ENCODE results near the gene PCSK5. TPM values are rescaled to one million over a fixed set of nuclear protein-coding genes. Genes with fewer than 3 reads are reported as not detected.

PCSK5 gene
- total RNA-seq, 4 donors from 2014 or later: 22.0 to 37.4 (median 27.8) TPM

DNA sequence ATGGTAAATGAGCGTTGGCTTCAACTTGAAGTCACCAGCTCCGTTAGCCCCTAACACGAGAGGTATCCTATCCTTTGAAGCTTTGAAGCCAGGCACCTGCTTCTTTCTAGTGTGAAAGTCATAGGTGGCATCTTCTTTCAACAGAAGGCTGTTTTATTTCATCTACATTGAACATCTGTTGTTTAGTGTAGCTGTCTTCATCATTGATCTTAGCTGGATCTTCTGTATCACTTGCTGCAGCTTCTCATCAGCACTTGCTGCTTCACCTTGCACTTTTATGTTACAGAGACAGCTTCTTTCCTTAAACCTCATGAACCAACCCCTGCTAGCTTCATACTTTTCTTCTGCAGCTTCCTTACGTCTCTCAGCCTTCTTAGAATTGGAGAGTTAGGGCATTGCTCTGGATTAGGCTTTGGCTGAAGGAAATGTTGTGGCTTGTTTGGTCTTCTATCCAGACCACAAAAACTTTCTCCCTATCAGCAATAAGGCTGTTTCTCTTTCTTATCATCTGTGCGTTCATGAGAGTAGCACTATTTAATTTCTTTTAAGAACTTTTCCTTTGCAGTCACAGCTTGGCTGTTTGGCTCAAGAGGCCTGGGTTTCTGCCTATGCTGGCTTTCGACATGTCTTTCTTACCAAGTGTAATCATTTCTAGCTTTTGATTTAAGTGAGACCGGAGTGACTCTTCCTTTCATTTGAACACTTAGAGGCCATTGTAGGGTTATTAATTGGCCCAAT, 47.2 kb downstream of the PCSK5 start:
- Histone ChIP-seq H3K27ac (replicated peaks in 1 of 4) (no peak overlapping the region), H3K9me3 (no peaks in the 10 kb centered on the region), H3K4me1 (peaks cover 0 to 14% (median 11%) of the 10 kb centered on the region in 4 donors), H3K27me3 (no peaks in the 10 kb centered on the region), H3K4me3 (no peak overlapping the region), H3K36me3 (peaks cover 3 to 21% (median 11%) of the 10 kb centered on the region in 4 donors)
- no peak for TF ChIP-seq EP300 (IDR thresholded peaks at IDR 0.05)
- TF ChIP-seq CTCF (IDR thresholded peaks at IDR 0.05): no peak
- TF ChIP-seq POLR2A (IDR thresholded peaks at IDR 0.05; ENCODE audit: low read depth): no peak
- no peak for TF ChIP-seq POLR2AphosphoS5 (IDR thresholded peaks at IDR 0.05)
- DNase-seq (ENCODE audit: extremely low spot score): no peak
- intact Hi-C loops (cut with DNase I): no loop called here
- WGBS: 68% methylated on average over 7 of the region's 7 CpGs

DNA sequence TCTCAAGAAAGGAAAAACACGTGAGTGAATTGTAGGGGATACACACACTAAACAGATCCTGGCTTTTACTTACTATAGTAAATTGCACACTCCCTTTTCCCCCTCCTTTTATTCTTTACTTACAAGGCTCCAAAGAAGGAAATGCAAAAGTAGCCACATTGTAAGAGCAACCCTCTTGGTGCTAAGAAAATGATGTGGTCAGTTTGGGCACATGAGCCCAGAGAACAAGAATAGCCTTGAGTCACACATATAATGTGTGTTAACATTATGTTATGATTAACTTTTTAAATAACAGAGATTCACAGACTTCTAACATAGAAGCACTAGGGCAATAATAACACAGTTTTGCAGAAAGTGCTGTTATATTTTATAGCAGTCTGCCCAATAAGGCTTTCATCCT, 48.5 kb downstream of the PCSK5 start:
- intact Hi-C loops (cut with DNase I): no loop called here

GRCh38 chr9:75939536-75940111, 49.2 kb downstream of the PCSK5 start:
- Histone ChIP-seq H3K27me3 (no peaks in the 10 kb centered on the region), H3K27ac (replicated peaks in 1 of 4) (no peak overlapping the region), H3K4me3 (no peak overlapping the region), H3K36me3 (peaks cover 0 to 8% (median 2%) of the 10 kb centered on the region in 4 donors), H3K9me3 (no peaks in the 10 kb centered on the region), H3K4me1 (peaks cover 0 to 14% (median 11%) of the 10 kb centered on the region in 4 donors)
- TF ChIP-seq POLR2AphosphoS5 (IDR thresholded peaks at IDR 0.05): no peak
- no peak for TF ChIP-seq EP300 (IDR thresholded peaks at IDR 0.05)
- no peak for TF ChIP-seq POLR2A (IDR thresholded peaks at IDR 0.05; ENCODE audit: low read depth)
- intact Hi-C loops (cut with DNase I): no loop called here
- DNase-seq (ENCODE audit: extremely low spot score): no peak
- WGBS: 95% methylated on average over 7 of the region's 7 CpGs

More for the DNA sequence above, 48.5 kb downstream of the PCSK5 start:
- H3K4me3 ChIP-seq: no peak overlapping the region
- peaks cover 0 to 10% (median 8%) of the 10 kb centered on the region in 4 donors for H3K36me3 ChIP-seq
- no peak for TF ChIP-seq POLR2AphosphoS5 (IDR thresholded peaks at IDR 0.05)
- TF ChIP-seq EP300 (IDR thresholded peaks at IDR 0.05): no peak
- TF ChIP-seq CTCF (IDR thresholded peaks at IDR 0.05): no peak
- TF ChIP-seq POLR2A (IDR thresholded peaks at IDR 0.05; ENCODE audit: low read depth): no peak
- DNase-seq (ENCODE audit: extremely low spot score): no peak
- peaks cover 0 to 14% (median 11%) of the 10 kb centered on the region in 4 donors for H3K4me1 ChIP-seq
- H3K9me3 ChIP-seq: no peaks in the 10 kb centered on the region
- WGBS: 65% methylated on average over 1 of the region's 1 CpG
- H3K27me3 ChIP-seq: no peaks in the 10 kb centered on the region
- no peak overlapping the region for H3K27ac ChIP-seq (replicated peaks in 1 of 4)

GRCh38 chr9:75941066-75941465, 50.6 kb downstream of the PCSK5 start:
- Histone ChIP-seq H3K4me3 (no peak overlapping the region), H3K4me1 (peaks cover 0 to 14% (median 11%) of the 10 kb centered on the region in 4 donors), H3K36me3 (no peaks in the 10 kb centered on the region), H3K9me3 (no peaks in the 10 kb centered on the region), H3K27ac (replicated peaks in 1 of 4) (no peak overlapping the region), H3K27me3 (no peaks in the 10 kb centered on the region)
- 39% methylated on average over 7 of the region's 7 CpGs for WGBS
- intact Hi-C loops (cut with DNase I): no loop called here
- no peak for DNase-seq (ENCODE audit: extremely low spot score)
- no peak for TF ChIP-seq CTCF (IDR thresholded peaks at IDR 0.05)
- no peak for TF ChIP-seq POLR2AphosphoS5 (IDR thresholded peaks at IDR 0.05)
- TF ChIP-seq EP300 (IDR thresholded peaks at IDR 0.05): no peak
- TF ChIP-seq POLR2A (IDR thresholded peaks at IDR 0.05; ENCODE audit: low read depth): no peak

GRCh38 chr9:75941577-75942311, 51.3 kb downstream of the PCSK5 start:
- Histone ChIP-seq H3K27me3 (no peaks in the 10 kb centered on the region), H3K9me3 (no peaks in the 10 kb centered on the region), H3K4me1 (peaks cover 0 to 14% (median 11%) of the 10 kb centered on the region in 4 donors), H3K36me3 (no peaks in the 10 kb centered on the region), H3K4me3 (no peak overlapping the region), H3K27ac (replicated peaks in 1 of 4) (no peak overlapping the region)
- WGBS: 81% methylated on average over 16 of the region's 16 CpGs
- no peak for DNase-seq (ENCODE audit: extremely low spot score)
- TF ChIP-seq POLR2AphosphoS5 (IDR thresholded peaks at IDR 0.05) (no peak), POLR2A (IDR thresholded peaks at IDR 0.05; ENCODE audit: low read depth) (no peak), CTCF (IDR thresholded peaks at IDR 0.05) (no peak), EP300 (IDR thresholded peaks at IDR 0.05) (no peak)
- intact Hi-C loops (cut with DNase I): no loop called here
